Bronchial epithelial cell (primary cell): Measurements from ENCODE around the gene C14orf93. TPM values are rescaled to one million over a fixed set of nuclear protein-coding genes. Genes with fewer than 3 reads are reported as not detected.
"Not testable (repeated sequence)": the region's sequence is repeated elsewhere in the genome, so short reads cannot be mapped to it uniquely, and the experiment has no call there.

Experiments
- DNase-seq: peaks from one replicate; pipeline ENCODE4 v3.0.0-alpha.2; 2010; ENCODE audit warnings: low read depth
- FAIRE-seq: peaks from 2 replicates; lab custom pipeline; 2011; peaks lifted over from hg19 to GRCh38; lab: Jason Lieb, UNC
- H3K27me3 ChIP-seq: 2 replicates; pipeline ENCODE4 v1.5.1; 2011; ENCODE audit warnings: low read length; ENCODE audit not compliant: control insufficient read depth, insufficient read depth
- H3K36me3 ChIP-seq: 2 replicates; pipeline ENCODE4 v1.5.1; 2011; ENCODE audit warnings: low read length; ENCODE audit not compliant: control insufficient read depth, insufficient read depth
- H3K4me3 ChIP-seq: 2 replicates; pipeline ENCODE4 v1.5.1; 2011; ENCODE audit warnings: mild to moderate bottlenecking, low read depth, low read length, control low read depth
- total RNA-seq: library from RNA; depleted of rRNA; stranded (reverse); fragments of >200 nt; gene quantifications from 2 replicates; pipeline ENCODE4 v1.2.1, GENCODE V29; 2014
- TF ChIP-seq, protein P1 (sequence below): IDR thresholded peaks from 2 replicates; pipeline ENCODE4 v1.5.1; 2011; ENCODE audit warnings: mild to moderate bottlenecking, moderate library complexity, low read length, control low read depth, inconsistent platforms; ENCODE audit not compliant: insufficient read depth, severe bottlenecking

C14orf93 gene
- total RNA-seq, 1 donor from 2014 or later: 7.4 TPM

DNA sequence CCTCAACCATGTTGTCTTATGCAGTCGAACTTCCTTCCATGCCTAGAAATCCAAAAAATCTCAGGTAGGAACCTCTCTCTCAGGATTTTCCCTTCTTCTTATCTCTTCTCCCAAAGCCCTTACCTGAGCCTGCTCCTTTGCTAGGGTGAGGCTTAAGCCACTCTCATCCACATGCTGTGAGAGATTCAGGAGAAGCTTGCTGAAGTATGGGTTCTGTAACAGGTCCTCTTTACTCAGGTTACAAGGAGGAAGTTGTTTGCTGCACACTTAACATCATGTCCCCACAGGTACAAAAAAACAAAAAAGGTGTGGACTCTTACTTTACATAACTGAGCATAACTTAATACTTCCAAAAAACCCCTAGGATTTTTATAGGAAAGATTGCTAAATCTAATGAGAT is 57.5 kb downstream of the C14orf93 start:
- TF ChIP-seq, protein P1, sequence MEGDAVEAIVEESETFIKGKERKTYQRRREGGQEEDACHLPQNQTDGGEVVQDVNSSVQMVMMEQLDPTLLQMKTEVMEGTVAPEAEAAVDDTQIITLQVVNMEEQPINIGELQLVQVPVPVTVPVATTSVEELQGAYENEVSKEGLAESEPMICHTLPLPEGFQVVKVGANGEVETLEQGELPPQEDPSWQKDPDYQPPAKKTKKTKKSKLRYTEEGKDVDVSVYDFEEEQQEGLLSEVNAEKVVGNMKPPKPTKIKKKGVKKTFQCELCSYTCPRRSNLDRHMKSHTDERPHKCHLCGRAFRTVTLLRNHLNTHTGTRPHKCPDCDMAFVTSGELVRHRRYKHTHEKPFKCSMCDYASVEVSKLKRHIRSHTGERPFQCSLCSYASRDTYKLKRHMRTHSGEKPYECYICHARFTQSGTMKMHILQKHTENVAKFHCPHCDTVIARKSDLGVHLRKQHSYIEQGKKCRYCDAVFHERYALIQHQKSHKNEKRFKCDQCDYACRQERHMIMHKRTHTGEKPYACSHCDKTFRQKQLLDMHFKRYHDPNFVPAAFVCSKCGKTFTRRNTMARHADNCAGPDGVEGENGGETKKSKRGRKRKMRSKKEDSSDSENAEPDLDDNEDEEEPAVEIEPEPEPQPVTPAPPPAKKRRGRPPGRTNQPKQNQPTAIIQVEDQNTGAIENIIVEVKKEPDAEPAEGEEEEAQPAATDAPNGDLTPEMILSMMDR: no peak
- DNase-seq: no peak

GRCh38 chr14:22951795-22952194 is 58.1 kb downstream of the C14orf93 start:
- not testable (repeated sequence) for H3K4me3 ChIP-seq, FAIRE-seq, H3K27me3 ChIP-seq, DNase-seq, H3K36me3 ChIP-seq

More for the DNA sequence above, 57.5 kb downstream of the C14orf93 start:
- FAIRE-seq: no peak
- peaks cover 4% of the 10 kb centered on the region for H3K36me3 ChIP-seq
- no peaks in the 10 kb centered on the region for H3K27me3 ChIP-seq
- no peak overlapping the region for H3K4me3 ChIP-seq

- no peak for DNase-seq
- peaks cover 8% of the 10 kb centered on the region for H3K36me3 ChIP-seq
- TF ChIP-seq, protein P1: no peak
- no peaks in the 10 kb centered on the region for H3K27me3 ChIP-seq
- no peak for FAIRE-seq
- no peak overlapping the region for H3K4me3 ChIP-seq
These were observed 64.3 kb downstream of the C14orf93 start for GRCh38 chr14:22945642-22946041.

DNA sequence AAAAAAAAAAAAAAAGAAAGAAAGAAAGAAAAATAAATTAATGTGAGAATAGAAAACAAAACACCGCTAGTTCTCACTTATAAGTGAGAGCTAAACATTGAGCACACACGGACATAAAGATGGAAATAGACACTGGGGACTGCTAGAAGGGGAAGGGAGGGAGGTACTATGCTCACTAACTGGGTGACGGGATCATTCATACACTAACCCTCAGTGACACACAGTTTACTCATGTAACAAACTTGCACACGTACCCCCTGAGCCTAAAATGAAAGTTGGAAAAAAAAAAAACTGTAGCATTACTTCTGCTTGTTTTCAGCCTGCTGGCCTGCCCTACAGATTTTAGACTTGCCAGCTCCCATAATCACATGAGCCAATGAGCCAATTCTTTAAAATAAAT is 70.3 kb downstream of the C14orf93 start:
- Histone ChIP-seq H3K36me3 (peaks cover 2% of the 10 kb centered on the region), H3K27me3 (no peaks in the 10 kb centered on the region), H3K4me3 (no peak overlapping the region)
- TF ChIP-seq, protein P1: no peak
- FAIRE-seq: no peak
- peak; percentile 49 for DNase-seq

Other genes with a start within 250 kb of the C14orf93 start
- 25.6 and 29.2 TPM in 2 replicates for gene OXA1L, start 243.5 kb downstream of the C14orf93 start, total RNA-seq
- 0.51 and 0.79 TPM in 2 replicates for gene SLC7A7, start 194.7 kb downstream of the C14orf93 start, total RNA-seq
- 33.2 and 38.7 TPM in 2 replicates for gene MRPL52, start 180.3 kb downstream of the C14orf93 start, total RNA-seq
- gene MMP14, start 173.6 kb downstream of the C14orf93 start, total RNA-seq: 126 and 140 TPM in 2 replicates
- 34.8 and 63.6 TPM in 2 replicates for gene LRP10, start 138.4 kb downstream of the C14orf93 start, total RNA-seq
- under 0.01 TPM in 1 of 2 replicates, not detected in the other for gene REM2, start 126.9 kb downstream of the C14orf93 start, total RNA-seq
- gene RBM23, start 91.0 kb downstream of the C14orf93 start, total RNA-seq: 26.6 and 41.2 TPM in 2 replicates
- gene PRMT5, start 80.8 kb downstream of the C14orf93 start, total RNA-seq: 79.2 and 91.1 TPM in 2 replicates
- gene HAUS4, start 53.1 kb downstream of the C14orf93 start, total RNA-seq: 58.8 and 113 TPM in 2 replicates
- gene AJUBA, start 27.6 kb downstream of the C14orf93 start, total RNA-seq: 174 and 223 TPM in 2 replicates
- 158 and 220 TPM in 2 replicates for gene PSMB5, start 24.8 kb upstream of the C14orf93 start, total RNA-seq
- gene PSMB11, start 32.1 kb upstream of the C14orf93 start, total RNA-seq: not detected in 2 replicates
- 2.7 and 2.9 TPM in 2 replicates for gene CDH24, start 47.4 kb upstream of the C14orf93 start, total RNA-seq
- gene ACIN1, start 85.0 kb upstream of the C14orf93 start, total RNA-seq: 45.3 and 45.5 TPM in 2 replicates
- 51.9 and 59.1 TPM in 2 replicates for gene C14orf119, start 85.4 kb upstream of the C14orf93 start, total RNA-seq
- gene CIROP, start 94.8 kb upstream of the C14orf93 start, total RNA-seq: not detected in 2 replicates
- gene CEBPE, start 109.1 kb upstream of the C14orf93 start, total RNA-seq: not detected in 2 replicates
- gene SLC7A8, start 173.5 kb upstream of the C14orf93 start, total RNA-seq: 1.1 and 9.0 TPM in 2 replicates
- gene RNF212B, start 227.8 kb upstream of the C14orf93 start, total RNA-seq: not detected in 2 replicates